PC-9 (cell line): Measurements from ENCODE around the gene BIK.

ENCODE experiments used
- EZH2 ChIP-seq: fragments of 200-600 bp; sonication (generic); IDR thresholded peaks from 2 replicates; pipeline ENCODE4 v1.8.0; 2017; ENCODE audit warnings: antibody characterized with exemption, low read depth
- TF ChIP-seq, protein P1 (sequence below): fragments of 200-600 bp; sonication (generic); conservative IDR thresholded peaks from 2 replicates; pipeline ENCODE4 v1.6.1; 2017; ENCODE audit warnings: mixed run types, antibody characterized with exemption, mild to moderate bottlenecking, moderate library complexity

DNA sequence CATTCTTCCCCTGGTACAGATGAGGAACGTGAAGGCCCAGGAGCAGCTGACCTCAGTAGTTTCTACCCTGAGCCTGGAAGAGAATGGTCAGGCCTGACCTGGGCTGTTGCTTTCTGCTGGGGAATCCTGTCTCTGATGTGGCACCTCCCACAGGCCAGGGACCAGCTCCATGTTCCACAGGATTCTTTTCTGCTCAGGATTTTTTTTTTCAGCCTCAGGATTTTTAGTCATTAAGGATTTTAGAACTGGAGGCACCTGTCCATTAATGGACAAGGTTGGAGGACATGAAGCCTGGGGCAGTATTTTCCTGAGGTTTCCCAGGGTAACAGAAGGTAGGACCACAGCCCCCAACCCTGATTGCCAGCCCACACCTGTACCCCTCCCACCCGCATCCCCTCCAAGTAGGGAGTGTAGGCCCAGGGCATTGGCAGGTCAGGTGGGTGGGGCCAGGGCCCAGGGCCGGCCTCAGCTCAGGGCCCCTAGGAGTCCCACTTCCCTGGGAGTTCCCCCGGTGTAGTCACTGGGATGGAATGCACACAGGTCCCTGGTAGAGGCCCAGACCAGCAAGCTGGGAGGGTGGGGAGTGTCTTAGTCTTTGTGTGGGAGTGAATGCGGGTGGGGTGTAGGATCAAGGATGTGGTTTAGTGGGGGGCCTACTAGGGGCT, 16.1 kb downstream of the BIK start:
- TF ChIP-seq EZH2 = no peak
- TF ChIP-seq, protein P1, sequence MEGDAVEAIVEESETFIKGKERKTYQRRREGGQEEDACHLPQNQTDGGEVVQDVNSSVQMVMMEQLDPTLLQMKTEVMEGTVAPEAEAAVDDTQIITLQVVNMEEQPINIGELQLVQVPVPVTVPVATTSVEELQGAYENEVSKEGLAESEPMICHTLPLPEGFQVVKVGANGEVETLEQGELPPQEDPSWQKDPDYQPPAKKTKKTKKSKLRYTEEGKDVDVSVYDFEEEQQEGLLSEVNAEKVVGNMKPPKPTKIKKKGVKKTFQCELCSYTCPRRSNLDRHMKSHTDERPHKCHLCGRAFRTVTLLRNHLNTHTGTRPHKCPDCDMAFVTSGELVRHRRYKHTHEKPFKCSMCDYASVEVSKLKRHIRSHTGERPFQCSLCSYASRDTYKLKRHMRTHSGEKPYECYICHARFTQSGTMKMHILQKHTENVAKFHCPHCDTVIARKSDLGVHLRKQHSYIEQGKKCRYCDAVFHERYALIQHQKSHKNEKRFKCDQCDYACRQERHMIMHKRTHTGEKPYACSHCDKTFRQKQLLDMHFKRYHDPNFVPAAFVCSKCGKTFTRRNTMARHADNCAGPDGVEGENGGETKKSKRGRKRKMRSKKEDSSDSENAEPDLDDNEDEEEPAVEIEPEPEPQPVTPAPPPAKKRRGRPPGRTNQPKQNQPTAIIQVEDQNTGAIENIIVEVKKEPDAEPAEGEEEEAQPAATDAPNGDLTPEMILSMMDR = no peak
